Stimulated activated effector memory CD8-positive, alpha-beta T cell treated with anti-CD3 and anti-CD28 coated beads, Interleukin-12 subunit alpha, Interleukin-12 subunit beta, amount 100 ng/mL, for 72 hours (primary cell): Measurements from ENCODE around the gene ARHGAP6.

Experiments used
- ATAC-seq: fragments of 150-1000 bp; cut with Tn5 transposase; 2 replicates; pipeline ENCODE4 v1.10.0; 2021
- DNase-seq, 2 donors: peaks; one replicate each; pipeline ENCODE4 v3.0.0; 2021 to 2022; ENCODE audit warnings: low spot score in 2 of 2
- H3K27ac Mint-ChIP-seq: one replicate; pipeline ENCODE4 v1.8.0; 2022; ENCODE audit warnings: mild to moderate bottlenecking, mixed read lengths
- H3K36me3 Mint-ChIP-seq: one replicate; pipeline ENCODE4 v1.8.0; 2022; ENCODE audit warnings: mild to moderate bottlenecking, mixed read lengths
- H3K4me1 Mint-ChIP-seq: one replicate; pipeline ENCODE4 v1.8.0; 2022; ENCODE audit warnings: mixed read lengths
- H3K4me3 Mint-ChIP-seq: one replicate; pipeline ENCODE4 v1.8.0; 2022; ENCODE audit warnings: mild to moderate bottlenecking, mixed read lengths
- H3K9me3 Mint-ChIP-seq: one replicate; pipeline ENCODE4 v1.8.0; 2022; ENCODE audit warnings: mixed read lengths

Gene ARHGAP6

GRCh38 chrX:11172415-11172814, 493.3 kb downstream of the ARHGAP6 start:
- no peak for DNase-seq
- Mint-ChIP-seq H3K36me3 (no peaks in the 10 kb centered on the region), H3K9me3 (no peaks in the 10 kb centered on the region), H3K27ac (no peak overlapping the region), H3K4me3 (no peak overlapping the region), H3K4me1 (no peaks in the 10 kb centered on the region)
- no peak for ATAC-seq

GRCh38 chrX:11171956-11172355, 493.8 kb downstream of the ARHGAP6 start:
- H3K4me1 Mint-ChIP-seq, result no peaks in the 10 kb centered on the region
- ATAC-seq (no peak), DNase-seq (no peak)
- H3K9me3 Mint-ChIP-seq, result no peaks in the 10 kb centered on the region
- H3K4me3 Mint-ChIP-seq, result no peak overlapping the region
- H3K36me3 Mint-ChIP-seq, result no peaks in the 10 kb centered on the region
- no peak overlapping the region for H3K27ac Mint-ChIP-seq

GRCh38 chrX:11164433-11164832, 501.3 kb downstream of the ARHGAP6 start:
- no peak overlapping the region for H3K4me3 Mint-ChIP-seq
- ATAC-seq (no peak), DNase-seq (no peak)
- no peaks in the 10 kb centered on the region for H3K4me1 Mint-ChIP-seq
- no peak overlapping the region for H3K27ac Mint-ChIP-seq
- no peaks in the 10 kb centered on the region for H3K36me3 Mint-ChIP-seq
- no peaks in the 10 kb centered on the region for H3K9me3 Mint-ChIP-seq

- DNase-seq (no peak), ATAC-seq (no peak)
- no peaks in the 10 kb centered on the region for H3K4me1 Mint-ChIP-seq
- H3K9me3 Mint-ChIP-seq, result no peaks in the 10 kb centered on the region
- H3K4me3 Mint-ChIP-seq, result no peak overlapping the region
- no peak overlapping the region for H3K27ac Mint-ChIP-seq
- H3K36me3 Mint-ChIP-seq, result no peaks in the 10 kb centered on the region
These were observed 506.6 kb downstream of the ARHGAP6 start for GRCh38 chrX:11159149-11159548.

- no peaks in the 10 kb centered on the region for H3K9me3 Mint-ChIP-seq
- DNase-seq (no peak), ATAC-seq (no peak)
- no peaks in the 10 kb centered on the region for H3K4me1 Mint-ChIP-seq
- H3K27ac Mint-ChIP-seq, result no peak overlapping the region
- no peaks in the 10 kb centered on the region for H3K36me3 Mint-ChIP-seq
- H3K4me3 Mint-ChIP-seq, result no peak overlapping the region
These were observed 513.7 kb downstream of the ARHGAP6 start for GRCh38 chrX:11151799-11152559.

- ATAC-seq (no peak), DNase-seq (no peak)
- Mint-ChIP-seq H3K27ac (no peak overlapping the region), H3K36me3 (no peaks in the 10 kb centered on the region), H3K9me3 (no peaks in the 10 kb centered on the region), H3K4me3 (no peak overlapping the region), H3K4me1 (no peaks in the 10 kb centered on the region)
These were observed 517.3 kb downstream of the ARHGAP6 start for GRCh38 chrX:11148401-11148800.

- no peaks in the 10 kb centered on the region for H3K36me3 Mint-ChIP-seq
- DNase-seq, result no peak
- no peaks in the 10 kb centered on the region for H3K9me3 Mint-ChIP-seq
- H3K4me1 Mint-ChIP-seq, result no peaks in the 10 kb centered on the region
- no peak overlapping the region for H3K27ac Mint-ChIP-seq
- no peak for ATAC-seq
- no peak overlapping the region for H3K4me3 Mint-ChIP-seq
These were observed 519.3 kb downstream of the ARHGAP6 start for GRCh38 chrX:11146411-11146810.

- Mint-ChIP-seq H3K36me3 (no peaks in the 10 kb centered on the region), H3K4me3 (no peak overlapping the region), H3K27ac (no peak overlapping the region), H3K9me3 (no peaks in the 10 kb centered on the region), H3K4me1 (no peaks in the 10 kb centered on the region)
- peak; percentile 22 to 58 for DNase-seq
- ATAC-seq, result peak; percentile 74
These were observed 521.6 kb downstream of the ARHGAP6 start for GRCh38 chrX:11143931-11144678.

- DNase-seq, result no peak
- no peak for ATAC-seq
- Mint-ChIP-seq H3K36me3 (no peaks in the 10 kb centered on the region), H3K4me3 (no peak overlapping the region), H3K27ac (no peak overlapping the region), H3K9me3 (no peaks in the 10 kb centered on the region), H3K4me1 (no peaks in the 10 kb centered on the region)
These were observed 527.0 kb downstream of the ARHGAP6 start for GRCh38 chrX:11138498-11139390.

GRCh38 chrX:11137543-11138139, 528.1 kb downstream of the ARHGAP6 start:
- DNase-seq (no peak), ATAC-seq (no peak)
- Mint-ChIP-seq H3K36me3 (no peaks in the 10 kb centered on the region), H3K4me1 (no peaks in the 10 kb centered on the region), H3K4me3 (no peak overlapping the region), H3K9me3 (no peaks in the 10 kb centered on the region), H3K27ac (no peak overlapping the region)

GRCh38 chrX:11135564-11136185, 530.0 kb downstream of the ARHGAP6 start:
- ATAC-seq, result no peak
- H3K4me3 Mint-ChIP-seq, result no peak overlapping the region
- no peak overlapping the region for H3K27ac Mint-ChIP-seq
- no peaks in the 10 kb centered on the region for H3K9me3 Mint-ChIP-seq
- no peaks in the 10 kb centered on the region for H3K4me1 Mint-ChIP-seq
- no peaks in the 10 kb centered on the region for H3K36me3 Mint-ChIP-seq
- DNase-seq, result no peak

GRCh38 chrX:11131146-11131545, 534.6 kb downstream of the ARHGAP6 start:
- ATAC-seq (no peak), DNase-seq (no peak)
- H3K36me3 Mint-ChIP-seq, result no peaks in the 10 kb centered on the region
- no peak overlapping the region for H3K4me3 Mint-ChIP-seq
- H3K27ac Mint-ChIP-seq, result no peak overlapping the region
- H3K9me3 Mint-ChIP-seq, result no peaks in the 10 kb centered on the region
- no peaks in the 10 kb centered on the region for H3K4me1 Mint-ChIP-seq

GRCh38 chrX:11130136-11130535, 535.6 kb downstream of the ARHGAP6 start:
- no peaks in the 10 kb centered on the region for H3K4me1 Mint-ChIP-seq
- H3K4me3 Mint-ChIP-seq, result no peak overlapping the region
- ATAC-seq, result no peak
- H3K36me3 Mint-ChIP-seq, result no peaks in the 10 kb centered on the region
- H3K9me3 Mint-ChIP-seq, result no peaks in the 10 kb centered on the region
- no peak overlapping the region for H3K27ac Mint-ChIP-seq
- no peak for DNase-seq

GRCh38 chrX:11129534-11130105, 536.1 kb downstream of the ARHGAP6 start:
- H3K27ac Mint-ChIP-seq, result no peak overlapping the region
- no peak for ATAC-seq

More at GRCh38 chrX:11129534-11130105, 536.1 kb downstream of the ARHGAP6 start:
- Mint-ChIP-seq H3K4me1 (no peaks in the 10 kb centered on the region), H3K4me3 (no peak overlapping the region), H3K36me3 (no peaks in the 10 kb centered on the region), H3K9me3 (no peaks in the 10 kb centered on the region)
- no peak for DNase-seq
